Measurements from ENCODE around the gene PTCHD4.

The PTCHD4 gene

GRCh38 chr6:48099713-48100587, 11.0 kb downstream of the PTCHD4 start:
- no peak for DNase-seq (ENCODE audit: low read depth, low spot score)

- DNase-seq (ENCODE audit: low read depth, low spot score) = no peak
Measured at GRCh38 chr6:48098923-48099322, 12.1 kb downstream of the PTCHD4 start.

GRCh38 chr6:48092550-48093217, 18.3 kb downstream of the PTCHD4 start:
- DNase-seq (ENCODE audit: low read depth, low spot score) = no peak

GRCh38 chr6:48090546-48090945, 20.5 kb downstream of the PTCHD4 start:
- no peak for DNase-seq (ENCODE audit: low read depth, low spot score)

GRCh38 chr6:48087448-48087847, 23.5 kb downstream of the PTCHD4 start:
- no peak for DNase-seq (ENCODE audit: low read depth, low spot score)

- no peak for DNase-seq (ENCODE audit: low read depth, low spot score)
Measured at GRCh38 chr6:48086187-48086586, 24.8 kb downstream of the PTCHD4 start.

- no peak for DNase-seq (ENCODE audit: low read depth, low spot score)
Measured at GRCh38 chr6:48085131-48085741, 25.8 kb downstream of the PTCHD4 start.

- no peak for DNase-seq (ENCODE audit: low read depth, low spot score)
Measured at GRCh38 chr6:48084201-48084600, 26.8 kb downstream of the PTCHD4 start.

GRCh38 chr6:48080227-48081009, 30.6 kb downstream of the PTCHD4 start:
- no peak for DNase-seq (ENCODE audit: low read depth, low spot score)

GRCh38 chr6:48078120-48078519, 32.9 kb downstream of the PTCHD4 start:
- DNase-seq (ENCODE audit: low read depth, low spot score) = no peak

GRCh38 chr6:48075181-48075580, 35.8 kb downstream of the PTCHD4 start:
- no peak for DNase-seq (ENCODE audit: low read depth, low spot score)

GRCh38 chr6:48073976-48074767, 36.8 kb downstream of the PTCHD4 start:
- no peak for DNase-seq (ENCODE audit: low read depth, low spot score)

- no peak for DNase-seq (ENCODE audit: low read depth, low spot score)
Measured at GRCh38 chr6:48071833-48072232, 39.2 kb downstream of the PTCHD4 start.

GRCh38 chr6:48069280-48069679, 41.7 kb downstream of the PTCHD4 start:
- peak; percentile 30 for DNase-seq (ENCODE audit: low read depth, low spot score)

GRCh38 chr6:48068278-48069251, 42.4 kb downstream of the PTCHD4 start:
- peak; percentile 52 for DNase-seq (ENCODE audit: low read depth, low spot score)

- no peak for DNase-seq (ENCODE audit: low read depth, low spot score)
Measured at GRCh38 chr6:48067886-48068277, 43.1 kb downstream of the PTCHD4 start.

- DNase-seq (ENCODE audit: low read depth, low spot score) = no peak
Measured at GRCh38 chr6:48067148-48067712, 43.8 kb downstream of the PTCHD4 start.

- DNase-seq (ENCODE audit: low read depth, low spot score) = no peak
Measured at GRCh38 chr6:48061265-48061990, 49.6 kb downstream of the PTCHD4 start.
